Measurements from ENCODE around the gene PIP5KL1. TPM values are rescaled to one million over a fixed set of nuclear protein-coding genes. Genes with fewer than 3 reads are reported as not detected.
"Not testable (repeated sequence)": the region's sequence is repeated elsewhere in the genome, so short reads cannot be mapped to it uniquely, and the experiment has no call there.

The PIP5KL1 gene
- polyA plus RNA-seq, 1 donor from 2014 or later, result 1.1 TPM

- H3K4me1 Mint-ChIP-seq, result peaks cover 4 to 17% (median 11%) of the 10 kb centered on the region in 3 donors
- no peak overlapping the region for H3K27ac Mint-ChIP-seq
- peaks cover 23% of the 10 kb centered on the region for H3K36me3 Mint-ChIP-seq
- H3K4me3 Mint-ChIP-seq, result peak overlapping the region in 1 of 4 donors; percentile 52
- H3K27me3 Mint-ChIP-seq, result no peaks in the 10 kb centered on the region
- peaks cover 0 to 2% (median 0%) of the 10 kb centered on the region in 3 donors for H3K9me3 Mint-ChIP-seq
These were observed 34.8 kb downstream of the PIP5KL1 start for GRCh38 chr9:127895811-127896210.

- H3K27ac Mint-ChIP-seq, result no peak overlapping the region
- H3K4me1 Mint-ChIP-seq, result peaks cover under 1 to 15% (median 5%) of the 10 kb centered on the region in 3 donors
- H3K9me3 Mint-ChIP-seq, result peaks cover 0 to 2% (median 0%) of the 10 kb centered on the region in 3 donors
- peaks cover 23% of the 10 kb centered on the region for H3K36me3 Mint-ChIP-seq
- H3K27me3 Mint-ChIP-seq, result no peaks in the 10 kb centered on the region
- H3K4me3 Mint-ChIP-seq, result no peak overlapping the region
These were observed 37.2 kb downstream of the PIP5KL1 start for GRCh38 chr9:127893392-127893791.

GRCh38 chr9:127892831-127893230 is 37.7 kb downstream of the PIP5KL1 start:
- Mint-ChIP-seq H3K27me3 (no peaks in the 10 kb centered on the region), H3K9me3 (peaks cover 0 to 2% (median 0%) of the 10 kb centered on the region in 3 donors), H3K4me1 (peaks cover 0 to 12% (median 4%) of the 10 kb centered on the region in 3 donors), H3K27ac (peak overlapping the region in 1 of 3 donors; percentile 50), H3K4me3 (no peak overlapping the region), H3K36me3 (peaks cover 23% of the 10 kb centered on the region)

- Mint-ChIP-seq H3K4me3 (no peak overlapping the region), H3K9me3 (peaks cover 0 to 2% (median 0%) of the 10 kb centered on the region in 3 donors), H3K36me3 (peaks cover 15% of the 10 kb centered on the region), H3K27me3 (no peaks in the 10 kb centered on the region), H3K4me1 (peaks cover 0 to 4% (median 0%) of the 10 kb centered on the region in 3 donors), H3K27ac (no peak overlapping the region)
These were observed 40.5 kb downstream of the PIP5KL1 start for GRCh38 chr9:127890053-127890452.

DNA sequence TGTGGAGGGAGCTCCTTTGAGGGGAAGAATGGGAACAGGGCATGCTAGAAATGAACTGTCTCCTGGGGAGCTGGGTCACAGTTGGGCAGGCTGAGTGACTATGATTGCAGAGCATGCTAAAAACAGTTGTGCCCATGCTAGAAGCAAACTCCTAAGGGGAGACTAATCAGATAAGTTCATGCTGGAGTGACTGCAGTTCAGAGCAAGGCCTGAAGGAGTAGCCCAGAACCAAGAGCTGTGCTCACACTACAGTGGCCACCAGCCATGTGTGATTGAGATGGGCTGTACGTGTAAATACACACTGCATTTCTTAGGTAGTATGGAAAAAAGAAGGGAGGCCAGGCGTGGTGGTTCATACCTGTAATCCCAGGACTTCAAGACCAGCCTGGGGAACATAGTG is 42.8 kb downstream of the PIP5KL1 start:
- Mint-ChIP-seq H3K27ac (no peak overlapping the region), H3K4me1 (peaks cover 0 to 4% (median 0%) of the 10 kb centered on the region in 3 donors), H3K27me3 (no peaks in the 10 kb centered on the region), H3K4me3 (peak overlapping the region in 1 of 4 donors; percentile 58), H3K36me3 (peaks cover 1% of the 10 kb centered on the region), H3K9me3 (no peaks in the 10 kb centered on the region)

DNA sequence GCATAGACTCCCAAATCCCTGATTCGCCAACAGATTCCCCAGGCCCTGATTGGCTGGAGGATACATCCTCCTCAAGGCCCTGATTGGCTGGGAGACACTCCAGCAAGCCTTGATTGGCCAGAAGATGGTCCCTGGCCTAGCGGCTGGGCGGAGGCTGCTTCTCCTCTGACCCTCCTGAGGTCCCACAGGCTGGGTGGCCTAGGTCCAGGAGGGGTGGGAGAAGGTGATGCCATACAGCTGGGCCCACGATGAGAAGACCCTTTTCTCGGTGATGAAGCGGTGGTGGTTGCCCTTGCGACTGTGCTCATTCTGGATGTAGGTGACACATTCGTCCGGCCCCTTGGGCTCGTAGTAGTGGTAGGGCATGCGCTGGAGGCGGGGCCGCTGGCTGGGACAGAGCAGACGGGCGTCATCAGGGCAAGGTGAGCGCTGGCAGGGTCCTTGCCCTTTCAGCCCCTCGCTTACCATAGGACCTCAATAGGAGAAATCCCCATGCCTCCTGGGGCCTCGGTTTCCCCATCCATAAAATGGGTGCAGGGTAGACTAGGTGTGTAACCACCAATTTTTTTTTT is 44.1 kb downstream of the PIP5KL1 start:
- peaks cover 0 to 4% (median 0%) of the 10 kb centered on the region in 3 donors for H3K4me1 Mint-ChIP-seq
- H3K27me3 Mint-ChIP-seq, result no peaks in the 10 kb centered on the region
- H3K27ac Mint-ChIP-seq, result peak overlapping the region in 1 of 3 donors; percentile 62
- peak overlapping the region in 1 of 4 donors; percentile 67 for H3K4me3 Mint-ChIP-seq
- H3K36me3 Mint-ChIP-seq, result peaks cover under 1% of the 10 kb centered on the region
- no peaks in the 10 kb centered on the region for H3K9me3 Mint-ChIP-seq

DNA sequence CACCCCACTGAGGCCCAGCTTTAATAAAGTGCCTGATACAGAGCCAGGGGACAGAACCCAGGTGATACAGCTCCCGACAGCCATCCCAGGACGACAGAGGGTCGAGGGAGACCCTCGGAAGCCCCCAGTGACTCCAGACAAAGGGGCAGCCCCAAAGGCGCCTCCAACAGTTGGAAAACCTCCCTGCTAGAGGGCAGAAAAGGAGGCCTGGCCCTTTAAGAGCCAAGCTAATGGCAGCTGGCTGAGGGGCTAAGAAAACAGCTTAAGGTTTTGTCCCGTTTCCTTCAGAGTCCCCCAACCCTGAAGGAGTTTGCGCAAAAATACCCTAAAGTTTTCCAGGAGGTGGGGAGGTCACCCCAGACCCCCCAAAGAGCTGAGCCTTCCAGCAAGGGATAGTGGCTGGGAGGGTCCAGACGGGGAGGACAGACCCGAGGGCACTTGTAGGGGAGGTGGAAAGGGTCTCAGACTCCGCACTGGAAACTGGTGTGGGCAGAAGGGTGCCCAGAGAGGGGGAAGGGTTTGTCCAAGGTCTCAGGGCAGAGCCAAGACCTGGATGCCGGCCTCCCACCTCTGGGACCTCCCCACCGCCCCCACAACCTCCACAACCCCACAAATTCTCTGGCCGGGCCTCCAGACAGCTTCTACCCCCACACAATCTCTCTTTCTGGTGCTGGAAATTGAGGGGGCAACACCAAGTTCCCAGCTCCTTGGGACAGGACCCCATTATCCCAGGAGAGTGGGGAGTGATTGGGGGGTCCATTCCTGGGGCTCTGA is 44.9 kb downstream of the PIP5KL1 start:
- Mint-ChIP-seq H3K36me3 (no peaks in the 10 kb centered on the region), H3K9me3 (no peaks in the 10 kb centered on the region), H3K27ac (no peak overlapping the region), H3K4me1 (peaks cover 0 to 4% (median 4%) of the 10 kb centered on the region in 3 donors), H3K4me3 (peak overlapping the region in 1 of 4 donors; percentile 67), H3K27me3 (no peaks in the 10 kb centered on the region)

DNA sequence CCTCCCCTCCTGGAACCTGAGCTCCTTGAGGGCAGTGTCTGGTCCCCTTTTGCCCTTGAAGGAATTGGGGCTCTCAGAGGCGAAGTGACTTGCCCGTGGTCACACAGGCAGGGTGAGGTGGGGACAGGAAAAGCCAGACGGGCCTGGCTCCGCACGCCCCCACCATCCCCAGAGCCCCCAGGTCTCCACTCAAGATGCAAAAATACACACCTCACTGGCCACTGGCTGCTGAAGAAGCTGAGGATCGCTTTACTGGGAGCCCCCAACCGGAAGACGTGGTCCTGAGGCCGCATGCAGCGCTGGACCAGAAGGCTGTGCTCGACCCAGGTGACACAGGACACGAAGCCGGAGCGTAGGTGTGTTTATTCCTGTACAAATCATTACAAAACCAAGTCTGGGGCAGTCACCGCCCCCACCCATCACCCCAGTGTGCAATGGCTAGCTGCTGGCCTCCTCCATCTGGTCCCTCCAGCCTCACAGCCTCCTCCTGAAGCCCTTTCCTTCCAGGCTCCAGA is 45.5 kb downstream of the PIP5KL1 start:
- Mint-ChIP-seq H3K36me3 (no peaks in the 10 kb centered on the region), H3K4me1 (peaks cover 2 to 5% (median 4%) of the 10 kb centered on the region in 3 donors), H3K27ac (no peak overlapping the region), H3K4me3 (no peak overlapping the region), H3K27me3 (no peaks in the 10 kb centered on the region), H3K9me3 (no peaks in the 10 kb centered on the region)

DNA sequence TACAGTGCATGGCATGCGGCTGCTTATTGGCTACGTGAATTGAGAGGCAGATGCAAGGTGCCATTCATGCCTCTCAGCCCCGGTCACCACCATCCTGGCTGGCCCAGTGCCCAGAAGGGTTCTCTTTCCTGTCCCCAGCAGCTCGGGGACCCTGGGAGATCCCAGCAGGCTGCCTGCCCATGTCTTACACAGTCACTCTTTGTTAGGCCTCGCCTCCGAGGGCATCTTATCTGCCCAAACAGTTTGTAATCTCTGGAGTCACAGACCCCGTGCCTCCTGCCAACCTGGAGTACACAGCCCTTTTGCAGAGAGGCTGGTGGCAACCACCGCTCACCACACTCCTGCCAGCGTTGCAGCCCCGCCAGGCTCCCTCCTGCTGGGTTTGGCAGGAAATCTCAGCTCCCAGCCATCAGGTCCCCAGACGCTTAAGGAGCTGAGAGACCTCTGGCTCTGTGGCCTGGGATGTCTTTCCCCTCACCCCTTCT is 46.1 kb downstream of the PIP5KL1 start:
- Mint-ChIP-seq H3K27me3 (no peaks in the 10 kb centered on the region), H3K27ac (peak overlapping the region in 1 of 3 donors; percentile 43), H3K4me1 (peaks cover 3 to 6% (median 4%) of the 10 kb centered on the region in 3 donors), H3K36me3 (no peaks in the 10 kb centered on the region), H3K9me3 (no peaks in the 10 kb centered on the region), H3K4me3 (no peak overlapping the region)

DNA sequence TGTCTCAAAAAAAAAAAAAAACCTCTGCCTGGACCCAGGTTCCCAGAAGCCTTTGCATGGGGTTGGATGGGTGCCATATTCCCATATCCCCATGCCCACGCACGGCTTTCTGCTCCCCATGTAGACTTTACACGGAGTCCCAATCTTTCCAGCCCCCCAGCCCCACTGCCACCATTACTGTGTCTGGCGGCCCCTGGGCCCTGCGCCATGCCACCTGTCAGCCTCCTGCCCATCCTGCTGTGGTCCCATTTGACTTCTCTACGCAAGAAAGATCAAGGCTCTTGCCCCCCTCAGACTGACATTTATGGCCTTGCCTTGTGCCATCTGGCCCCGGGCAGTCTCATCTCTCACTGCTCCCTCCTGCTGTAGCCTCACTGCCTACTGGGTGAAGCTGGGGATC is 46.6 kb downstream of the PIP5KL1 start:
- Mint-ChIP-seq H3K27me3 (no peaks in the 10 kb centered on the region), H3K27ac (peak overlapping the region in 1 of 3 donors; percentile 43), H3K9me3 (no peaks in the 10 kb centered on the region), H3K36me3 (no peaks in the 10 kb centered on the region), H3K4me1 (peaks cover 5 to 8% (median 7%) of the 10 kb centered on the region in 3 donors), H3K4me3 (no peak overlapping the region)

- H3K9me3 Mint-ChIP-seq, H3K27ac Mint-ChIP-seq, H3K36me3 Mint-ChIP-seq, H3K4me3 Mint-ChIP-seq, H3K27me3 Mint-ChIP-seq: not testable (repeated sequence)
- peaks cover 11 to 17% (median 17%) of the 10 kb centered on the region in 3 donors for H3K4me1 Mint-ChIP-seq
These were observed 48.9 kb downstream of the PIP5KL1 start for GRCh38 chr9:127881715-127882114.

DNA sequence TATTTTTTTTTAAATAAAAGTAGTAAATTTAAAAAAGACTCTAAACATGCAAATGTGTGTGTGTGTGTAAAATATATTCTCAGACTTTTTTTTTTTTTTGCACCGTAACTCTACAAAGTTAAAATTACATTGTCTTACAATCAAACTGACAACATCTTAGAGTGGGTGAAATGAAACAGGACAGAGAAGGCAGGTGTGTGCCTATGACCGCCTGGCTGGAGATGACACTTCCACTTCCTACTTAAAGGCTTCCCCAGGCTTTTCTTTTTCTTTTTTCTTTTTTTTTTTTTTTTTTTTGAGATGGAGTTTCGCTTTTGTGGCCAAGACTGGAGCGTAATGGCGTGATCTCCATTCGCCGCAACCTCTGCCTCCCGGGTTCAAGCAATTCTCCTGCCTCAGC is 50.4 kb downstream of the PIP5KL1 start:
- peak overlapping the region in 1 of 3 donors; percentile 26 for H3K27ac Mint-ChIP-seq
- peaks cover 11 to 17% (median 17%) of the 10 kb centered on the region in 3 donors for H3K4me1 Mint-ChIP-seq
- peak overlapping the region in 3 of 4 donors; percentile 28 to 81 (median 65) for H3K4me3 Mint-ChIP-seq
- H3K9me3 Mint-ChIP-seq, result no peaks in the 10 kb centered on the region
- H3K27me3 Mint-ChIP-seq, result peaks cover 10% of the 10 kb centered on the region
- H3K36me3 Mint-ChIP-seq, result no peaks in the 10 kb centered on the region

DNA sequence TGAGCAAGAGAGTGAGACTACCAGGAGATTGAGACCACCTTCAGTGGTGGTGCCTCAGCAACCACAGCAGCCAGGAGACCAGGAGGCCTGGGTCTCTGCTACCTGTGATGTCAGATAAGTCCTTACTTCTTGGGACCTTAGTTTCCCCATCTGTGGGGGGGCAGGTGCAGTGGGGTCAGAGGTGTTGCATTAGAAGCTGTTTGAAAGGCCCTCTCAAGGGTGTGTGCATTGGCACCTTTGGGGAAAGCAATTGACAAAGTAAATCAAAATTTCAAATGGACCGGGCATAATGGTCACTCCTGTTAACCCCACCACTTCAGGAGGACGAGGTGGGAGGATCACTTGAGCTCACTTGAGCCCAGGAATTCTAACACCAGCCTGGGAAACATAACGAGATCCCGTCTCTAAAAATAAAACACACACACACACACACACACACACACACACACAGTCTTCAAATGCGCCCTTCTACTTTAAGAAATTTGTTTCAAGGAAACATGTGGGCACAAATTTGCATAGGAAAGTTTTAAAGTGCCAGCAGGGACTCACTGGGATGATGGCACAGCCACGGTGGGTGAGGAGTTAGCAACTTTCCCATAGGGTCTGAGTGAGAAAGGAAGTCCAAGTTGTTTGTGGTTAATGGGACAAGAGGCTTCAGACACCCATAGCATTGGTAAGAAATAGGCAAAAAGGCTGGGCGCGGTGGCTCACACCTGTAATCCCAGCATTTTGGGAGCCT is 51.8 kb downstream of the PIP5KL1 start:
- Mint-ChIP-seq H3K9me3 (no peaks in the 10 kb centered on the region), H3K4me3 (peak overlapping the region; percentile 4 to 79 (median 38)), H3K27ac (peak overlapping the region in 1 of 3 donors; percentile 75), H3K36me3 (no peaks in the 10 kb centered on the region), H3K4me1 (peaks cover 11 to 17% (median 14%) of the 10 kb centered on the region in 3 donors), H3K27me3 (peaks cover 10% of the 10 kb centered on the region)

- no peaks in the 10 kb centered on the region for H3K9me3 Mint-ChIP-seq
These were observed 52.5 kb downstream of the PIP5KL1 start for GRCh38 chr9:127878001-127878651.

More at GRCh38 chr9:127878001-127878651, 52.5 kb downstream of the PIP5KL1 start:
- Mint-ChIP-seq H3K27me3 (peaks cover 10% of the 10 kb centered on the region), H3K27ac (peak overlapping the region in 1 of 3 donors; percentile 75), H3K4me1 (peaks cover 11 to 17% (median 14%) of the 10 kb centered on the region in 3 donors), H3K4me3 (peak overlapping the region in 2 of 4 donors; percentile 45 to 82), H3K36me3 (no peaks in the 10 kb centered on the region)

All from IgD-negative memory B cell (primary cell).